GDM1 (cell line): ENCODE results near the gene KIF23.
"Not testable (repeated sequence)": the region's sequence is repeated elsewhere in the genome, so short reads cannot be mapped to it uniquely, and the experiment has no call there.

Experiments
- DNase-seq: peaks from one replicate; lab custom pipeline; 2025; lab: John Stamatoyannopoulos, UW

Gene KIF23

GRCh38 chr15:69413822-69414700 lies at the start of gene KIF23:
Gene KIF23, plus strand, starts transcription at chr15:69414349. Its CDS starts 117 bp downstream, at chr15:69414466.
- peak; percentile 86 for DNase-seq

- no peak for DNase-seq
These were observed 46.9 kb upstream of the KIF23 start for GRCh38 chr15:69367236-69367635.

GRCh38 chr15:69369631-69370030 lies 44.5 kb upstream of the KIF23 start:
- DNase-seq, result no peak

GRCh38 chr15:69373406-69373805 lies 40.7 kb upstream of the KIF23 start:
- no peak for DNase-seq

GRCh38 chr15:69375151-69375790 lies 38.9 kb upstream of the KIF23 start:
- no peak for DNase-seq

- no peak for DNase-seq
These were observed 36.8 kb upstream of the KIF23 start for GRCh38 chr15:69377216-69377970.

GRCh38 chr15:69380100-69380725 lies 33.9 kb upstream of the KIF23 start:
- no peak for DNase-seq

- no peak for DNase-seq
These were observed 33.4 kb upstream of the KIF23 start for GRCh38 chr15:69380726-69381105.

GRCh38 chr15:69382176-69382575 lies 32.0 kb upstream of the KIF23 start:
- not testable (repeated sequence) for DNase-seq

- DNase-seq, result not testable (repeated sequence)
These were observed 30.1 kb upstream of the KIF23 start for GRCh38 chr15:69384066-69384465.

- no peak for DNase-seq
These were observed 29.2 kb upstream of the KIF23 start for GRCh38 chr15:69384626-69385598.

- no peak for DNase-seq
These were observed 28.3 kb upstream of the KIF23 start for GRCh38 chr15:69385831-69386230.

GRCh38 chr15:69386284-69386683 lies 27.9 kb upstream of the KIF23 start:
- DNase-seq, result no peak

- no peak for DNase-seq
These were observed 25.9 kb upstream of the KIF23 start for GRCh38 chr15:69388260-69388705.

- DNase-seq, result no peak
These were observed 24.7 kb upstream of the KIF23 start for GRCh38 chr15:69389426-69389825.

GRCh38 chr15:69390575-69390974 lies 23.6 kb upstream of the KIF23 start:
- no peak for DNase-seq

- no peak for DNase-seq
These were observed 22.9 kb upstream of the KIF23 start for GRCh38 chr15:69391046-69391757.

GRCh38 chr15:69392352-69392751 lies 21.8 kb upstream of the KIF23 start:
- no peak for DNase-seq

- DNase-seq, result no peak
These were observed 20.2 kb upstream of the KIF23 start for GRCh38 chr15:69393831-69394491.
